A549 (cell line): ENCODE data around the gene CPNE4.

Source experiments
- CTCF ChIP-seq: fragments of >200 bp; sonication (Bioruptor Twin); formaldehyde crosslinking; IDR thresholded peaks from 3 replicates; pipeline ENCODE4 v1.5.1; 2016
- EP300 ChIP-seq, 2 experiments: fragments of >200 bp; sonication (Bioruptor Twin); formaldehyde crosslinking; IDR thresholded peaks; 2 replicates in 1 of 2; 3 replicates in 1 of 2; pipeline ENCODE4 v1.6.1; 2016 to 2017
- KDM1A ChIP-seq: fragments of 200-600 bp; sonication (generic); IDR thresholded peaks from 2 replicates; pipeline ENCODE4 v1.6.1; 2016; ENCODE audit warnings: low read depth, mild to moderate bottlenecking
- POLR2A ChIP-seq: IDR thresholded peaks from 2 replicates; pipeline ENCODE4 v1.6.1; 2012; ENCODE audit warnings: mild to moderate bottlenecking, low read length
- RAD21 ChIP-seq, 2 experiments: fragments of >200 bp in 1 of 2; sonication (Bioruptor Twin) in 1 of 2; formaldehyde crosslinking in 1 of 2; IDR thresholded peaks in 1 of 2; conservative IDR thresholded peaks in 1 of 2; 2 replicates in 1 of 2; 3 replicates in 1 of 2; pipeline ENCODE4 v1.6.1; 2012 to 2018; ENCODE audit warnings: inconsistent platforms in 1 of 2
- RFX5 ChIP-seq: fragments of 450-650 bp; IDR thresholded peaks from 2 replicates; pipeline ENCODE4 v1.7.1; 2014; ENCODE audit warnings: antibody characterized with exemption, mild to moderate bottlenecking, moderate library complexity
- TP53 ChIP-seq: fragments of 250-450 bp; sonication (Bioruptor Pico); IDR thresholded peaks from 2 replicates; pipeline ENCODE4 v1.5.0; 2021; ENCODE audit warnings: mild to moderate bottlenecking, moderate library complexity
- TF ChIP-seq, protein P1 (sequence below): IDR thresholded peaks from 2 replicates; pipeline ENCODE4 v1.6.1; 2012

- no peak for TF ChIP-seq KDM1A
- TF ChIP-seq CTCF, result no peak
- no peak for TF ChIP-seq EP300 (IDR thresholded peaks at IDR 0.05)
- no peak for TF ChIP-seq TP53
- TF ChIP-seq, protein P1, sequence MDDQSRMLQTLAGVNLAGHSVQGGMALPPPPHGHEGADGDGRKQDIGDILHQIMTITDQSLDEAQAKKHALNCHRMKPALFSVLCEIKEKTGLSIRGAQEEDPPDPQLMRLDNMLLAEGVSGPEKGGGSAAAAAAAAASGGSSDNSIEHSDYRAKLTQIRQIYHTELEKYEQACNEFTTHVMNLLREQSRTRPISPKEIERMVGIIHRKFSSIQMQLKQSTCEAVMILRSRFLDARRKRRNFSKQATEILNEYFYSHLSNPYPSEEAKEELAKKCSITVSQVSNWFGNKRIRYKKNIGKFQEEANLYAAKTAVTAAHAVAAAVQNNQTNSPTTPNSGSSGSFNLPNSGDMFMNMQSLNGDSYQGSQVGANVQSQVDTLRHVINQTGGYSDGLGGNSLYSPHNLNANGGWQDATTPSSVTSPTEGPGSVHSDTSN, result no peak
- no peak for TF ChIP-seq POLR2A
- no peak for TF ChIP-seq RFX5
- TF ChIP-seq RAD21 (conservative IDR thresholded peaks at IDR 0.05 in 1 of 2, IDR thresholded peaks at IDR 0.05 in 1 of 2), result no peak
Observed at GRCh38 chr3:131586277-131586676, 448.5 kb downstream of the CPNE4 start.
